ENCODE measurements around the gene PODN. TPM values are rescaled to one million over a fixed set of nuclear protein-coding genes. Genes with fewer than 3 reads are reported as not detected.

PODN gene
- total and polyA plus RNA-seq, 2 donors (not counting 3 experiments of a cell fraction or from before 2014, with no cell fraction given), result 1.3 to 1.5 TPM

GRCh38 chr1:53069265-53069662 is 7.3 kb downstream of the PODN start:
- TF ChIP-seq EZH2 (IDR thresholded peaks at IDR 0.05; ENCODE audit: borderline replicate concordance, low read depth, low read length, severe bottlenecking) (no peak), JUN (IDR thresholded peaks at IDR 0.05; ENCODE audit: borderline replicate concordance, insufficient read depth, insufficient read length, low read depth) (no peak), POLR2AphosphoS5 (IDR thresholded peaks at IDR 0.05; ENCODE audit: insufficient read depth, low read depth, low read length) (no peak), MAX (IDR thresholded peaks at IDR 0.05; ENCODE audit: insufficient read depth, insufficient read length) (no peak), CTCF (IDR thresholded peaks at IDR 0.05; ENCODE audit: extremely low read depth in 1 of 2, insufficient read depth in 1 of 2, low read depth in 1 of 2, low read length in 2 of 2) (no peak), GATA2 (IDR thresholded peaks at IDR 0.05; ENCODE audit: insufficient read depth, insufficient read length, low read depth, low read length) (no peak), MYC (IDR thresholded peaks at IDR 0.05; ENCODE audit: low read depth, low read length) (no peak), FOS (IDR thresholded peaks at IDR 0.05; ENCODE audit: borderline replicate concordance, insufficient read depth, low read length) (no peak), POLR2A (IDR thresholded peaks at IDR 0.05; ENCODE audit: low read depth, low read length) (no peak)
- CTCF ChIA-PET, result interaction anchor here (1.3 to 1.9 kb wide), 2 partner anchors 22 to 113 kb away, joined by 4 to 6 read pairs; no protein-coding TSS in a partner anchor
- Histone ChIP-seq H3K27me3 (ENCODE audit: control insufficient read depth in 2 of 2, insufficient read depth in 2 of 2, low read length in 2 of 2) (no peaks in the 10 kb centered on the region), H3K36me3 (ENCODE audit: control insufficient read depth in 2 of 2, extremely low read depth in 1 of 2, insufficient read depth in 2 of 2, low read length in 2 of 2) (no peaks in the 10 kb centered on the region), H3K9me3 (replicated peaks; ENCODE audit: control insufficient read depth, insufficient read depth, low read length) (no peaks in the 10 kb centered on the region), H3K9me1 (replicated peaks; ENCODE audit: control insufficient read depth, extremely low read depth, insufficient read depth, low read length) (no peaks in the 10 kb centered on the region), H3K4me2 (ENCODE audit: insufficient read depth, low read length) (no peak overlapping the region), H4K20me1 (replicated peaks; ENCODE audit: control insufficient read depth, extremely low read depth, insufficient read depth, low read length) (no peaks in the 10 kb centered on the region), H3K4me1 (ENCODE audit: control insufficient read depth, extremely low read depth, insufficient read depth, low read length) (no peaks in the 10 kb centered on the region), H3K4me3 (replicated peaks in 1 of 3; ENCODE audit: insufficient read depth in 1 of 3, low read depth in 1 of 3, low read length in 3 of 3) (no peak overlapping the region), H3K79me2 (ENCODE audit: control insufficient read depth, insufficient read depth, low read length) (no peaks in the 10 kb centered on the region), H3K27ac (ENCODE audit: insufficient read depth, low read depth, low read length) (no peak overlapping the region), H3K9ac (replicated peaks; ENCODE audit: extremely low read depth, insufficient read depth, low read length) (no peak overlapping the region), H2AFZ (ENCODE audit: low read depth, low read length) (no peak overlapping the region)
- FAIRE-seq (no peak), DNase-seq (ENCODE audit: low read depth, low spot score) (no peak)
- dilution Hi-C loops (cut with MboI; ENCODE audit: extremely low pct_ligation_motif_present, low sequenced_read_pairs) (no loop called here), intact Hi-C loops (cut with micrococcal nuclease) (no loop called here)
- POLR2A ChIA-PET, result no interaction called here
- no TSS peak for BruUV-seq (replicated peaks)
